Measurements from ENCODE around the gene LRBA.

LRBA gene

GRCh38 chr4:150983851-150984250, 31.2 kb downstream of the LRBA start:
- DNase-seq (ENCODE audit: insufficient read length, low spot score) (no peak), FAIRE-seq (no peak)
- TF ChIP-seq TAF1 (IDR thresholded peaks at IDR 0.05; ENCODE audit: low read depth, low read length) (no peak), POU2F2 (IDR thresholded peaks at IDR 0.05; ENCODE audit: low read depth, low read length) (no peak), PAX5 (IDR thresholded peaks at IDR 0.05; ENCODE audit: insufficient read depth, low read length, severe bottlenecking) (no peak), POLR2AphosphoS5 (IDR thresholded peaks at IDR 0.05; ENCODE audit: low read depth, low read length) (no peak), POLR2A (IDR thresholded peaks at IDR 0.05; ENCODE audit: low read depth, low read length) (no peak), SPI1 (IDR thresholded peaks at IDR 0.05; ENCODE audit: low read depth, low read length) (no peak)

GRCh38 chr4:150982557-150983233, 32.4 kb downstream of the LRBA start:
- FAIRE-seq, result no peak
- no peak for DNase-seq (ENCODE audit: insufficient read length, low spot score)
- TF ChIP-seq PAX5 (IDR thresholded peaks at IDR 0.05; ENCODE audit: insufficient read depth, low read length, severe bottlenecking) (no peak), POLR2A (IDR thresholded peaks at IDR 0.05; ENCODE audit: low read depth, low read length) (no peak), POU2F2 (IDR thresholded peaks at IDR 0.05; ENCODE audit: low read depth, low read length) (no peak), SPI1 (IDR thresholded peaks at IDR 0.05; ENCODE audit: low read depth, low read length) (no peak), TAF1 (IDR thresholded peaks at IDR 0.05; ENCODE audit: low read depth, low read length) (no peak), POLR2AphosphoS5 (IDR thresholded peaks at IDR 0.05; ENCODE audit: low read depth, low read length) (no peak)

- TF ChIP-seq POU2F2 (IDR thresholded peaks at IDR 0.05; ENCODE audit: low read depth, low read length) (no peak), POLR2A (IDR thresholded peaks at IDR 0.05; ENCODE audit: low read depth, low read length) (no peak), SPI1 (IDR thresholded peaks at IDR 0.05; ENCODE audit: low read depth, low read length) (peak; percentile 32; the same call in 1 of the 2 replicates)
- FAIRE-seq (no peak), DNase-seq (ENCODE audit: insufficient read length, low spot score) (no peak)
Measured at GRCh38 chr4:150978738-150979575, 36.1 kb downstream of the LRBA start.

GRCh38 chr4:150976478-150977118, 38.5 kb downstream of the LRBA start:
- FAIRE-seq (peak; percentile 48), DNase-seq (ENCODE audit: insufficient read length, low spot score) (no peak)
- no peak for TF ChIP-seq POLR2A (IDR thresholded peaks at IDR 0.05; ENCODE audit: low read depth, low read length)
- no peak for TF ChIP-seq PAX5 (IDR thresholded peaks at IDR 0.05; ENCODE audit: insufficient read depth, low read length, severe bottlenecking)

- TF ChIP-seq PAX5 (IDR thresholded peaks at IDR 0.05; ENCODE audit: insufficient read depth, low read length, severe bottlenecking) (no peak), SPI1 (IDR thresholded peaks at IDR 0.05; ENCODE audit: low read depth, low read length) (no peak)
- FAIRE-seq (peak; percentile 58), DNase-seq (ENCODE audit: insufficient read length, low spot score) (no peak)
Measured at GRCh38 chr4:150974750-150975149, 40.3 kb downstream of the LRBA start.

DNA sequence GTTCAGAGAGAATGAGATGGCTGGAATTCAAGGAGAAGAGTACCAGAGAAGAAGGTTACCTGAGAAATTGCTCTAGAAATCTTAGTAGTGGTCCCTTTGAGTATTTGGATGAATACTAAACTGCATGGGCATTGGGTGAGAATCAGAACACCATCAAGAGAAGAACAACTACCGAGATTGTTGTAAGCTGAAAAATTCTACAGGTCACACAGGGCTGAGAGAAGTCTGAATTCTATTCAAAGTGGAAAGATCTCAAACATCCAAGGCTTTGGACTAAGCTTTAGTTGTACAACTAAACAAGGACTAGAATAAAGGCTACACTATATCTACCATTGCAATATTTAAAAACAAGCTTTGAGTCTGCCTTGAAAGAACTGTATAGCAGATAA, 40.8 kb downstream of the LRBA start:
- TF ChIP-seq TAF1 (IDR thresholded peaks at IDR 0.05; ENCODE audit: low read depth, low read length) (no peak), PAX5 (IDR thresholded peaks at IDR 0.05; ENCODE audit: insufficient read depth, low read length, severe bottlenecking) (no peak), POLR2AphosphoS5 (IDR thresholded peaks at IDR 0.05; ENCODE audit: low read depth, low read length) (no peak), SPI1 (IDR thresholded peaks at IDR 0.05; ENCODE audit: low read depth, low read length) (no peak), POLR2A (IDR thresholded peaks at IDR 0.05; ENCODE audit: low read depth, low read length) (no peak), POU2F2 (IDR thresholded peaks at IDR 0.05; ENCODE audit: low read depth, low read length) (no peak)

GRCh38 chr4:150973626-150974251, 41.3 kb downstream of the LRBA start:
- FAIRE-seq, result peak; percentile 64
- no peak for DNase-seq (ENCODE audit: insufficient read length, low spot score)

More for the DNA sequence above, 40.8 kb downstream of the LRBA start:
- FAIRE-seq (no peak), DNase-seq (ENCODE audit: insufficient read length, low spot score) (no peak)

DNA sequence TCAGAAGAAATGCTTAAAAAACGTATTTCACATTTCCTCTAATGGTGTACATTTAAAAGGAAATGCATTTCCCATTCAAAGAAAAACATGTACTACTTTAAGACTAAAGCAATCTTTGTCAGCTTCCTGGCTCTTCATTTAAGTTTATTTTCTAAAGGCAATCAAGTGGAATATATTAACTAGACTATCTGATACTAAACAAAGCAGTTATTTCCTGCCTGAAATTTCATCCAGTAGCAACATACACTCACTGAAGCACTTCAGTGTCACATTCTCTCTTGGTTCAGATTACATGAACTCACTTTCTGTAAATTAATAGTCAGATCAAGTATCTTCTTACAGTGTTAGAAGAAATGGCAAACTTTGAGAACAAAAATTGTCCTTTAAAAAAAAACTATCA, 42.5 kb downstream of the LRBA start:
- TF ChIP-seq PAX5 (IDR thresholded peaks at IDR 0.05; ENCODE audit: insufficient read depth, low read length, severe bottlenecking) (no peak), SPI1 (IDR thresholded peaks at IDR 0.05; ENCODE audit: low read depth, low read length) (no peak), TAF1 (IDR thresholded peaks at IDR 0.05; ENCODE audit: low read depth, low read length) (no peak), POLR2AphosphoS5 (IDR thresholded peaks at IDR 0.05; ENCODE audit: low read depth, low read length) (no peak), POU2F2 (IDR thresholded peaks at IDR 0.05; ENCODE audit: low read depth, low read length) (no peak)
- no peak for DNase-seq (ENCODE audit: insufficient read length, low spot score)
- FAIRE-seq, result no peak

More at GRCh38 chr4:150973626-150974251, 41.3 kb downstream of the LRBA start:
- TF ChIP-seq POLR2A (IDR thresholded peaks at IDR 0.05; ENCODE audit: low read depth, low read length), result no peak
- no peak for TF ChIP-seq POLR2AphosphoS5 (IDR thresholded peaks at IDR 0.05; ENCODE audit: low read depth, low read length)
- no peak for TF ChIP-seq TAF1 (IDR thresholded peaks at IDR 0.05; ENCODE audit: low read depth, low read length)
- TF ChIP-seq SPI1 (IDR thresholded peaks at IDR 0.05; ENCODE audit: low read depth, low read length), result no peak
- TF ChIP-seq POU2F2 (IDR thresholded peaks at IDR 0.05; ENCODE audit: low read depth, low read length), result no peak
- TF ChIP-seq PAX5 (IDR thresholded peaks at IDR 0.05; ENCODE audit: insufficient read depth, low read length, severe bottlenecking), result no peak

- TF ChIP-seq PAX5 (IDR thresholded peaks at IDR 0.05; ENCODE audit: insufficient read depth, low read length, severe bottlenecking), result no peak
- TF ChIP-seq POLR2A (IDR thresholded peaks at IDR 0.05; ENCODE audit: low read depth, low read length), result no peak
- no peak for TF ChIP-seq POLR2AphosphoS5 (IDR thresholded peaks at IDR 0.05; ENCODE audit: low read depth, low read length)
- no peak for TF ChIP-seq POU2F2 (IDR thresholded peaks at IDR 0.05; ENCODE audit: low read depth, low read length)
- TF ChIP-seq TAF1 (IDR thresholded peaks at IDR 0.05; ENCODE audit: low read depth, low read length), result no peak
- no peak for TF ChIP-seq SPI1 (IDR thresholded peaks at IDR 0.05; ENCODE audit: low read depth, low read length)
- FAIRE-seq, result no peak
Measured at GRCh38 chr4:150971901-150972300, 43.2 kb downstream of the LRBA start.

More at GRCh38 chr4:150971901-150972300, 43.2 kb downstream of the LRBA start:
- no peak for DNase-seq (ENCODE audit: insufficient read length, low spot score)

Measured in GM12891 (cell line).